ENCODE results near the gene ZMAT5. TPM values are rescaled to one million over a fixed set of nuclear protein-coding genes. Genes with fewer than 3 reads are reported as not detected.

Gene ZMAT5
- total and polyA plus RNA-seq, 12 donors: 15.1 to 46.7 (median 21.0) TPM

DNA sequence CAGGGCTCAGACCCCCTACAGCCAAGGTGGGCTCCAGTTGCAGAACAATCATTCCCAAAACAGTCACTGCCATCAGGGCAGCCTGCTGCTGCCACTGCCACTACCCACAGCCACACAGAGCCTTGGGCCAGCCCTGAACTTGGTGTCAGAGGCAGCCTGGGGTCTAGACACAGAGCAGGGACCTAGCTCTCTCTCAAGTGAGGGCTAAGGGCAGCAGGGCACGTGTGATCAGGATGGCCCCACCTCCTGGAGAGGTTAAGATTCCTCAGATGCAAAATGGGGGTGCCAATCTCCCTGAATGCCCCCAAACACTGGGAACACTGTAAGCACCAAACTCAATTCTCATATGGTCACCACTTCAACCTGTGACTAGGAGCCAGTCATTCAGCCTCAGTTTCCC is 31.4 kb downstream of the ZMAT5 start:
- Histone ChIP-seq H3K4me3 (no peak overlapping the region), H3K27me3 (no peaks in the 10 kb centered on the region), H3K4me1 (peaks cover 0 to 11% (median 0%) of the 10 kb centered on the region in 9 donors), H3K27ac (no peak overlapping the region), H3K36me3 (peaks cover 0 to 88% (median 2%) of the 10 kb centered on the region in 9 donors), H3K9me3 (no peaks in the 10 kb centered on the region)
- TF ChIP-seq, protein P1, sequence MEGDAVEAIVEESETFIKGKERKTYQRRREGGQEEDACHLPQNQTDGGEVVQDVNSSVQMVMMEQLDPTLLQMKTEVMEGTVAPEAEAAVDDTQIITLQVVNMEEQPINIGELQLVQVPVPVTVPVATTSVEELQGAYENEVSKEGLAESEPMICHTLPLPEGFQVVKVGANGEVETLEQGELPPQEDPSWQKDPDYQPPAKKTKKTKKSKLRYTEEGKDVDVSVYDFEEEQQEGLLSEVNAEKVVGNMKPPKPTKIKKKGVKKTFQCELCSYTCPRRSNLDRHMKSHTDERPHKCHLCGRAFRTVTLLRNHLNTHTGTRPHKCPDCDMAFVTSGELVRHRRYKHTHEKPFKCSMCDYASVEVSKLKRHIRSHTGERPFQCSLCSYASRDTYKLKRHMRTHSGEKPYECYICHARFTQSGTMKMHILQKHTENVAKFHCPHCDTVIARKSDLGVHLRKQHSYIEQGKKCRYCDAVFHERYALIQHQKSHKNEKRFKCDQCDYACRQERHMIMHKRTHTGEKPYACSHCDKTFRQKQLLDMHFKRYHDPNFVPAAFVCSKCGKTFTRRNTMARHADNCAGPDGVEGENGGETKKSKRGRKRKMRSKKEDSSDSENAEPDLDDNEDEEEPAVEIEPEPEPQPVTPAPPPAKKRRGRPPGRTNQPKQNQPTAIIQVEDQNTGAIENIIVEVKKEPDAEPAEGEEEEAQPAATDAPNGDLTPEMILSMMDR (IDR thresholded peaks at IDR 0.05): no peak
- WGBS, 2 donors: 73 to 92% methylated on average over 1 of the region's 1 CpG
- intact Hi-C loops (cut with DNase I): no loop called here
- ATAC-seq (no peak), DNase-seq (no peak)

- 70 to 80% methylated on average over 9 of the region's 9 CpGs for WGBS, 2 donors
- Histone ChIP-seq H3K36me3 (peaks cover 0 to 87% (median 0%) of the 10 kb centered on the region in 9 donors), H3K27ac (no peak overlapping the region), H3K4me1 (peaks cover 0 to 11% (median 0%) of the 10 kb centered on the region in 9 donors), H3K4me3 (no peak overlapping the region), H3K27me3 (no peaks in the 10 kb centered on the region), H3K9me3 (no peaks in the 10 kb centered on the region)
- DNase-seq: no peak
- no peak for ATAC-seq
- TF ChIP-seq, protein P1 (IDR thresholded peaks at IDR 0.05): no peak
- intact Hi-C loops (cut with DNase I): no loop called here
Observed at GRCh38 chr22:29734838-29735237, 32.0 kb downstream of the ZMAT5 start.

- WGBS, 2 donors: 90 to 94% methylated on average over 8 of the region's 8 CpGs
- Histone ChIP-seq H3K9me3 (no peaks in the 10 kb centered on the region), H3K27ac (no peak overlapping the region), H3K27me3 (no peaks in the 10 kb centered on the region), H3K4me1 (peaks cover 0 to 11% (median 0%) of the 10 kb centered on the region in 9 donors), H3K36me3 (peaks cover 0 to 83% (median 0%) of the 10 kb centered on the region in 9 donors), H3K4me3 (no peak overlapping the region)
- TF ChIP-seq, protein P1 (IDR thresholded peaks at IDR 0.05): no peak
- intact Hi-C loops (cut with DNase I): no loop called here
- ATAC-seq (no peak), DNase-seq (no peak)
Observed at GRCh38 chr22:29734406-29734805, 32.4 kb downstream of the ZMAT5 start.

DNA sequence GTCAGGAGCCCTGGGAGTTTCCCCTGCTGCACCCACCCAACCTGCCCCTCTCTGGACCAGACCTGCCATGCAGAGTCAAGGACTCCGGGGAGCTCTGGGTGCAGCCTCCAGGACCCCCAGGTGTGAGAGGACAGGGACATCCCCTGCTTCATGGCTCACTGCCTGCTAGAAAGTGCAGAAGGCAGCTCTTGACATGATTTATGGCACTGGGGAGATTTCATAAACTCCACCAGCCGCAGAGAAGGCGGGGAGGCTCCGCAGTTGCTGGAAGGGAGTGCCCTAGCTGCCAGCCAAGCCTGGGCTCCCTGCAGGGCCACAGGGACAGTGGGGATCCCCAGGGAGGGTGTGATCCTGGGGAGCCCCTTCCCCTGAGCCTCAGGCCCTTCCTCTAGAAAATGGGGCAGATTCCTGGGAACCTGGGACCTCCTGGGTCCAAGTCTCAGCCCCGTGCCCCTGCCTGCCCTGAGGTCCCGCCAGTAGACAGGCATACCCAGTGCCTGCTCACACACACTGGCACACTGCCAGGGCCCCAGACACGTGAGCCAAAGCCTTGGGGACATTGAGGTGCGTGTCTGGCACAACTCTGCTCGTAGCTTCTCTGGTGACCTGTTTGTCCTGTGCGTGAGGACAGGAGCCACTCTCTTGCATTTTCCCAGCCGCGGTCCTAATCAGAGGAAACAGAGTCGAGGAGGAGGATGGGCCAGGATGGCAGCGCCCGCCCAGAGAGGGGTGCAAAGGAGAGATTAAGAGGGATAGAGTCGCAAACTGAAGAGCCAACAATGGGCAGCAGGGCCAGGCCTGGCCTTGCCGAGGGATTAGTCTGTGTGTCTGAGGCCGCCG is 33.2 kb downstream of the ZMAT5 start:
- H3K36me3 ChIP-seq: peaks cover 0 to 75% (median 0%) of the 10 kb centered on the region in 9 donors
- peak in 6 of 8 donors; percentile 11 to 57 (median 40) for ATAC-seq

More for the DNA sequence above, 33.2 kb downstream of the ZMAT5 start:
- Histone ChIP-seq H3K9me3 (no peaks in the 10 kb centered on the region), H3K4me3 (no peak overlapping the region), H3K27me3 (no peaks in the 10 kb centered on the region), H3K4me1 (peaks cover 0 to 11% (median 0%) of the 10 kb centered on the region in 9 donors), H3K27ac (no peak overlapping the region)
- intact Hi-C loops (cut with DNase I): no loop called here
- TF ChIP-seq, protein P1 (IDR thresholded peaks at IDR 0.05): no peak
- peak in 1 of 2 donors; percentile 37 for DNase-seq
- 73 to 75% methylated on average over 19 of the region's 19 CpGs for WGBS, 2 donors
